ENCODE measurements around the gene PIAS2.
"Not testable (repeated sequence)": the region's sequence is repeated elsewhere in the genome, so short reads cannot be mapped to it uniquely, and the experiment has no call there.

Gene PIAS2

DNA sequence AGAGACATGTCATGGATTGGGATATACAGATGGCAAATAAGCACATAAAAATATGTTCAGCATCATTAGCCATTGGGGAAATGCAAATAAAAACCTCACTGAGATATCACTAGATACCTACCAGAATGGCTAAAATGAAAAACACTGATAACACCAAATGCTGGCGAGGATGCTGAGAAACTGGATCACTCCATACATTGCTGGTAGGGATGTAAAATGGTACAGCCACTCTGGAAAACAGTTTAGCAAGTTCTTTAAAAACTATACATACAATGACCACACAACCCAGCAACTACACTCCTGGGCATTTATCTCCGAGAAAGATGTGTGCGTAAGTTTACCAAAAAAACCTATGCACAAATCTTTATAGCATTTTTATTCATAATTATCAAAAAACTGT, 13.9 kb downstream of the PIAS2 start:
- in situ Hi-C loops (cut with MboI; ENCODE audit: low sequenced_read_pairs) = no loop called here

- in situ Hi-C loops (cut with MboI; ENCODE audit: low sequenced_read_pairs) = no loop called here
These were observed 17.9 kb downstream of the PIAS2 start for GRCh38 chr18:46899274-46899948.

GRCh38 chr18:46894124-46894523, 23.2 kb downstream of the PIAS2 start:
- in situ Hi-C loops (cut with MboI; ENCODE audit: low sequenced_read_pairs) = no loop called here

- in situ Hi-C loops (cut with MboI; ENCODE audit: low sequenced_read_pairs) = no loop called here
These were observed 23.9 kb downstream of the PIAS2 start for GRCh38 chr18:46893360-46893759.

- in situ Hi-C loops (cut with MboI; ENCODE audit: low sequenced_read_pairs) = no loop called here
These were observed 24.5 kb downstream of the PIAS2 start for GRCh38 chr18:46892842-46893241.

DNA sequence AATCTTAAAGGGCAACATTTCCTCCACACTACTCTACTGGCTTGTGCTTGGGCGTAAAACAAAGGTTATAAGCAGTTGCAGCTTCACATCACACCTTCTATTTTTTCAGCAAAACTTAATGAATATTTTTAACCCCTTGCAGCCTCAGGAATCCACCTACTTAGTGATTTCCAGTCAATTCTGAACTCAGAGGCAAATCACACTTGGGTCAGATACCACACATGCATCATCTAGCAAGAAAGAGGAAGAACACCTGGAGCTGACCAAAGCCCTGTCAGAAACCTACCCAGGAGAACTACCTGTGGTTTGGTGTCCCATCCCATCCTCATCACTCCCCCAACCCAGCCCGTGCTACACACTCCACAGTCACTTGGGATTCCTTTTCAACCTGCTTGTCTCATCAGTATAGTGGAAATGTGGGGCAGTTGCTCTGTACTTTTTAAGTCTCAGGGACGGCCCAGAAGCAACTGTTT, 25.5 kb downstream of the PIAS2 start:
- in situ Hi-C loops (cut with MboI; ENCODE audit: low sequenced_read_pairs) = no loop called here

- in situ Hi-C loops (cut with MboI; ENCODE audit: low sequenced_read_pairs) = no loop called here
These were observed 28.3 kb downstream of the PIAS2 start for GRCh38 chr18:46888965-46889364.

- in situ Hi-C loops (cut with MboI; ENCODE audit: low sequenced_read_pairs) = no loop called here
These were observed 30.4 kb downstream of the PIAS2 start for GRCh38 chr18:46886893-46887292.

- in situ Hi-C loops (cut with MboI; ENCODE audit: low sequenced_read_pairs) = no loop called here
These were observed 34.1 kb downstream of the PIAS2 start for GRCh38 chr18:46883180-46883579.

GRCh38 chr18:46877329-46877987, 39.8 kb downstream of the PIAS2 start:
- in situ Hi-C loops (cut with MboI; ENCODE audit: low sequenced_read_pairs) = no loop called here

DNA sequence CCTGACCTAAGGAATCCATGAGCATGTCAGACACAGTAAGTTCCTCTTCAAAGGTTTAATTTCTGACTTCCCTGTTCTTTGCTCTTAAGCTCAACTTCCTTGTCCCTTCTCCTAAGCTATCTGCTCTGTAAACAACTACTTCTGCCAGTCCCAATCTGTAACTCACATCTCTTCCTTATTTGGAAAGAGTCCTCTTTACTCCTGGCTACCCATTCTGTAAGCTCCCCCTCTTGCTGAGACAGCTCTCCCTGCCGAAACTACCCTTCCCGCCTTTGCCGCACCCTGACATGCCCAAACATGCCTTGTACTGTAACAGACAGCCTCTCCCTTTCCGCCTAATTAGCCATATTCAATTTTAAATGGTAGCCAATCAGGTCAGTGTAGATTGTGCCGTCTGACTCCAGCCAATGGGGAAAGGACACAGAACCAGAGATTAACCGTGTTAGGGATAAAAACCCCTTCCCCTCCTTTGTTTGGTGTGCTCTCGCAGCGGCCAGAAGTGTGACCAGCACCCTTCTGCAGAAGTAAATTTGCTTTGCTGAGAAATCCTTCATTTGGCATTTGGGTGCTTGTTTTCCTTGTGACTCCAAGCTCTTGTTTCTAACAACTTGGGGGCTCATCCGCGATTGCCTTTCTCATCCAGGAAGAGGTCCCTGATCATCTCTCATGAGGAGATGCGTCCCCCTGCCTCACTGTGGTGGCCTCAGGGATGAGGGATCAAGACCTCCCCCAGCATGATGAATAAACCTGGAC, 49.0 kb downstream of the PIAS2 start:
- in situ Hi-C loops (cut with MboI; ENCODE audit: low sequenced_read_pairs) = no loop called here

- in situ Hi-C loops (cut with MboI; ENCODE audit: low sequenced_read_pairs) = no loop called here
These were observed 49.8 kb downstream of the PIAS2 start for GRCh38 chr18:46867367-46868143.

- in situ Hi-C loops (cut with MboI; ENCODE audit: low sequenced_read_pairs) = no loop called here
These were observed 50.8 kb downstream of the PIAS2 start for GRCh38 chr18:46866523-46866922.

GRCh38 chr18:46865245-46865644, 52.1 kb downstream of the PIAS2 start:
- in situ Hi-C loops (cut with MboI; ENCODE audit: low sequenced_read_pairs) = not testable (repeated sequence)

DNA sequence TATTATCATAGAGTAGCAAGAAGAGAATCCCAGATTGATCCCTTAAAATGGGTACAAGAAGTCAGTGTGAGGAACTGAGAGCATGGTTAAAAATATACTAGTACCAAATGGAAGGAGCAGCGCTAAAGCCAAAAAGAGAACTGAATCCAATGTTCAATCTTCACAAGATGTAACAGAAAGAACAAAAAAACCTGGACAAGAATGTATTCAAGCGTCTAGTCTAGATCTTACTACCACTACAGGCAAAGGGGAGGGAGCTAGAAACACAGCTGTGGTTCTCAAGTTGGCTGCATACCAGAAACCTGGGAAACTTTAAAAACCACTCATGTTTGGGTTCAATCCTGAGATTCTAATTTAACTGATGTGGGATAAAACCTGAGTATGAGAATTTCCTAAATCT, 57.5 kb downstream of the PIAS2 start:
- in situ Hi-C loops (cut with MboI; ENCODE audit: low sequenced_read_pairs) = no loop called here

DNA sequence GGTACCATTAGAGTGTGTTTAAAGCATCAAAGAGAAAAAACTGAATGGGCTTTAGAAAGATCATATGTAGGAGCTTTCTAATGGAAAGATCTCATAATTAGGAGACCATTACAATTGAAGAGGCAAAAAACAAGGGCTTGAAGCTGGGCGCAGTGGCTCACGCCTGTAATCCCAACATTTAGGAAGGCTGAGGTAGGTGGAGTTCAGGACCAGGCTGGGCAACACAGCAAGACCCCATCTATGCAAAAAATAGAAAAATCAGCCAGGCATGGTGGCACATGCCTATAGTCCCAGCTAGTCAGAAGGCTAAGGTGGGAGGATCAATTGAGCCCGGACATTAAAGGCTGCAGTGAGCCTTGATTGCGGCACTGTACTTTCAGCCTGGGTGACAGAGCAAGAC, 59.0 kb downstream of the PIAS2 start:
- in situ Hi-C loops (cut with MboI; ENCODE audit: low sequenced_read_pairs) = no loop called here

GRCh38 chr18:46856973-46857372, 60.3 kb downstream of the PIAS2 start:
- in situ Hi-C loops (cut with MboI; ENCODE audit: low sequenced_read_pairs) = no loop called here

DNA sequence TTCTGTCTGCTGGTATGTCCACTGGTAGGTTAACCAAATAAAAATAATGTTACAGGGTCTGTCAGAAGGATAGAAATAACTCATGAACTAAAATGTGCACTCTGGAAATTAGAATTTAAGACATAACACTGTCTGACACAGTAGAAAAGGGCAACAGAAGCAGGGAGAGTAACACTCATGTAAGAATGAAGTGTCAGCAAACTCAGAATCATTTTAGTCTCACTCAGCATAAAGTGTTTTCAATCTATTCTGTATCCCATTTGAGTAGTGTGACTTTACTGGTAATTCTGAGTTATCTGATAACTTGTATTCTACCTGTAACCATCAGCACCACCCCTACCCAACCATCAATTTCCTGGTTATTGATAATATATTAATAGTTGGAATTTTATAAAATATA, 68.3 kb downstream of the PIAS2 start:
- in situ Hi-C loops (cut with MboI; ENCODE audit: low sequenced_read_pairs) = no loop called here

DNA sequence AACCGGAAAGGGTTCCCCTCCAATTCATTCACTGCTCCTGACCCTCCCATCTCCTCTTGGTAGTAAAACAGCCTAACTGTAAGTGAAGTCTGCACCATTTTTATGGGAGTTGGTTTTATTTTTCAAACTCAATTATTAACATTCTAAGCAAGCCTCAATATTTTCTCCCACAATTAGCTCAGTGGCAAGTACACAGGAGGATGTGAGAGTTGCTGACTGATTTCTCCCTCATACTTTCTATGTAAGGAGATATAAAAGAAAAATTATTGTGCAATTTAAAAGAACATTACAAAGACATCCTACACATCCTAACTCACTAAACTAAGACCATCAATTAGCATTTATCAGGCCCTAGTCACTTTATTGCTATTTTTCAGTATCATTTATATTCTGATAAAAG, 73.9 kb downstream of the PIAS2 start:
- in situ Hi-C loops (cut with MboI; ENCODE audit: low sequenced_read_pairs) = no loop called here

- in situ Hi-C loops (cut with MboI; ENCODE audit: low sequenced_read_pairs) = no loop called here
These were observed 74.7 kb downstream of the PIAS2 start for GRCh38 chr18:46842583-46842982.

- in situ Hi-C loops (cut with MboI; ENCODE audit: low sequenced_read_pairs) = no loop called here
These were observed 83.4 kb downstream of the PIAS2 start for GRCh38 chr18:46833899-46834298.
